ENCODE results near the gene MICAL2. TPM values are rescaled to one million over a fixed set of nuclear protein-coding genes. Genes with fewer than 3 reads are reported as not detected.

MICAL2 gene
- total RNA-seq, 4 donors from 2014 or later, result 196 to 550 (median 237) TPM

- H3K4me1 ChIP-seq, result peaks cover 4 to 57% (median 13%) of the 10 kb centered on the region in 3 donors
- ATAC-seq, result no peak
- no peak overlapping the region for H3K4me3 ChIP-seq
- H3K27ac ChIP-seq, result peak overlapping the region in 3 of 4 donors; percentile 22 to 28 (median 27)
- H3K27me3 ChIP-seq, result no peaks in the 10 kb centered on the region
- 100% methylated on average over 1 to 2 of the region's 2 CpGs for WGBS, 2 donors (ENCODE audit: low coverage in 1 of 2)
- peaks cover 0 to 20% of the 10 kb centered on the region in 2 donors for H3K36me3 ChIP-seq
- no peaks in the 10 kb centered on the region for H3K9me3 ChIP-seq
- no peak for TF ChIP-seq POLR2AphosphoS5 (IDR thresholded peaks at IDR 0.05)
- no peak for TF ChIP-seq POLR2A (IDR thresholded peaks at IDR 0.05)
- no peak for TF ChIP-seq CTCF (IDR thresholded peaks at IDR 0.05)
- TF ChIP-seq EP300 (IDR thresholded peaks at IDR 0.05), result no peak
These were observed 41.9 kb downstream of the MICAL2 start for GRCh38 chr11:12152321-12152720.

GRCh38 chr11:12154871-12155668, 44.7 kb downstream of the MICAL2 start:
- Histone ChIP-seq H3K27ac (peak overlapping the region in 2 of 4 donors; percentile 43 to 91), H3K9me3 (no peaks in the 10 kb centered on the region), H3K4me1 (peaks cover 4 to 65% (median 32%) of the 10 kb centered on the region in 3 donors), H3K4me3 (no peak overlapping the region), H3K36me3 (peaks cover 0 to 20% of the 10 kb centered on the region in 2 donors), H3K27me3 (no peaks in the 10 kb centered on the region)
- no peak for TF ChIP-seq POLR2AphosphoS5 (IDR thresholded peaks at IDR 0.05)
- TF ChIP-seq EP300 (IDR thresholded peaks at IDR 0.05), result no peak
- TF ChIP-seq CTCF (IDR thresholded peaks at IDR 0.05), result no peak
- TF ChIP-seq POLR2A (IDR thresholded peaks at IDR 0.05), result no peak
- ATAC-seq, result no peak
- WGBS, 2 donors (ENCODE audit: low coverage in 1 of 2), result 79 to 90% methylated on average over 4 of the region's 6 CpGs

GRCh38 chr11:12155696-12156095, 45.3 kb downstream of the MICAL2 start:
- Histone ChIP-seq H3K4me3 (no peak overlapping the region), H3K9me3 (no peaks in the 10 kb centered on the region), H3K36me3 (peaks cover 0 to 20% of the 10 kb centered on the region in 2 donors), H3K4me1 (peaks cover 10 to 70% (median 38%) of the 10 kb centered on the region in 3 donors), H3K27ac (peak overlapping the region in 3 of 4 donors; percentile 90 to 93 (median 91)), H3K27me3 (no peaks in the 10 kb centered on the region)
- WGBS, 2 donors (ENCODE audit: low coverage in 1 of 2), result 94% methylated on average over 8 of the region's 8 CpGs; no CpG with 5 or more reads in 1 of the 2 donors
- TF ChIP-seq CTCF (IDR thresholded peaks at IDR 0.05) (no peak), POLR2AphosphoS5 (IDR thresholded peaks at IDR 0.05) (no peak), EP300 (IDR thresholded peaks at IDR 0.05) (no peak)
- no peak for ATAC-seq

- Histone ChIP-seq H3K4me3 (no peak overlapping the region), H3K9me3 (no peaks in the 10 kb centered on the region), H3K4me1 (peaks cover 14 to 74% (median 42%) of the 10 kb centered on the region in 3 donors), H3K27me3 (no peaks in the 10 kb centered on the region), H3K36me3 (peaks cover 0 to 20% of the 10 kb centered on the region in 2 donors), H3K27ac (peak overlapping the region; percentile 44 to 93 (median 90))
- WGBS, 2 donors (ENCODE audit: low coverage in 1 of 2), result 45% methylated on average over 5 of the region's 7 CpGs; no CpG with 5 or more reads in 1 of the 2 donors
- TF ChIP-seq CTCF (IDR thresholded peaks at IDR 0.05) (no peak), POLR2A (IDR thresholded peaks at IDR 0.05) (no peak), EP300 (IDR thresholded peaks at IDR 0.05) (no peak), POLR2AphosphoS5 (IDR thresholded peaks at IDR 0.05) (no peak)
- no peak for ATAC-seq
These were observed 46.1 kb downstream of the MICAL2 start for GRCh38 chr11:12156301-12157140.
